Measurements from ENCODE around the gene ZNF670. TPM values are rescaled to one million over a fixed set of nuclear protein-coding genes. Genes with fewer than 3 reads are reported as not detected.

ZNF670 gene
- total and polyA plus RNA-seq, 8 donors, result 3.4 to 6.5 (median 5.7) TPM

GRCh38 chr1:247064304-247064703 is 14.3 kb downstream of the ZNF670 start:
- intact Hi-C loops (cut with DNase I), result no loop called here
- no peak for ATAC-seq
- H3K9me3 ChIP-seq, result peaks cover 0 to 79% of the 10 kb centered on the region in 2 donors
- no peaks in the 10 kb centered on the region for H3K27me3 ChIP-seq
- no peak overlapping the region for H3K27ac ChIP-seq
- TF ChIP-seq CTCF (IDR thresholded peaks at IDR 0.05), result no peak
- DNase-seq, result no peak
- no peaks in the 10 kb centered on the region for H3K36me3 ChIP-seq
- no peak overlapping the region for H3K4me3 ChIP-seq
- no peaks in the 10 kb centered on the region for H3K4me1 ChIP-seq

- no peak for DNase-seq
- TF ChIP-seq CTCF (IDR thresholded peaks at IDR 0.05), result no peak
- Histone ChIP-seq H3K36me3 (no peaks in the 10 kb centered on the region), H3K4me3 (no peak overlapping the region), H3K27ac (no peak overlapping the region), H3K27me3 (no peaks in the 10 kb centered on the region), H3K4me1 (no peaks in the 10 kb centered on the region), H3K9me3 (peaks cover 0 to 78% of the 10 kb centered on the region in 2 donors)
- intact Hi-C loops (cut with DNase I), result no loop called here
- no peak for ATAC-seq
Observed at GRCh38 chr1:247060771-247061170, 17.8 kb downstream of the ZNF670 start.

GRCh38 chr1:247056071-247056470 is 22.5 kb downstream of the ZNF670 start:
- TF ChIP-seq CTCF (IDR thresholded peaks at IDR 0.05), result no peak
- DNase-seq (no peak), ATAC-seq (no peak)
- Histone ChIP-seq H3K4me3 (no peak overlapping the region), H3K27me3 (no peaks in the 10 kb centered on the region), H3K4me1 (no peaks in the 10 kb centered on the region), H3K27ac (no peak overlapping the region), H3K9me3 (peaks cover 0 to 91% of the 10 kb centered on the region in 2 donors), H3K36me3 (no peaks in the 10 kb centered on the region)
- intact Hi-C loops (cut with DNase I), result no loop called here

GRCh38 chr1:247054992-247055415 is 23.6 kb downstream of the ZNF670 start:
- TF ChIP-seq CTCF (IDR thresholded peaks at IDR 0.05), result no peak
- Histone ChIP-seq H3K27me3 (no peaks in the 10 kb centered on the region), H3K36me3 (no peaks in the 10 kb centered on the region), H3K27ac (no peak overlapping the region), H3K4me3 (no peak overlapping the region), H3K4me1 (no peaks in the 10 kb centered on the region), H3K9me3 (peaks cover 0 to 92% of the 10 kb centered on the region in 2 donors)
- intact Hi-C loops (cut with DNase I), result no loop called here
- no peak for ATAC-seq
- no peak for DNase-seq

GRCh38 chr1:247047702-247048101 is 30.9 kb downstream of the ZNF670 start:
- H3K9me3 ChIP-seq, result peaks cover 0 to 99% of the 10 kb centered on the region in 2 donors
- ATAC-seq, result no peak
- H3K4me1 ChIP-seq, result no peaks in the 10 kb centered on the region
- no peak for TF ChIP-seq CTCF (IDR thresholded peaks at IDR 0.05)
- no peaks in the 10 kb centered on the region for H3K36me3 ChIP-seq
- no peak overlapping the region for H3K27ac ChIP-seq
- H3K27me3 ChIP-seq, result no peaks in the 10 kb centered on the region
- intact Hi-C loops (cut with DNase I), result no loop called here
- DNase-seq, result no peak
- no peak overlapping the region for H3K4me3 ChIP-seq

Measured in left lung (tissue), 10 donors.